GM19463 (cell line): ENCODE results near the gene POLR3A.
"Not testable (repeated sequence)": the region's sequence is repeated elsewhere in the genome, so short reads cannot be mapped to it uniquely, and the experiment has no call there.

Experiments used
- ATAC-seq: cut with Tn5 transposase; IDR thresholded peaks from one replicate; pipeline ENCODE4 v1.9.1; 2021; ENCODE audit warnings: mild to moderate bottlenecking, moderate library complexity; ENCODE audit not compliant: unreplicated experiment

The POLR3A gene

GRCh38 chr10:78029269-78030226 is at the start of gene POLR3A:
POLR3A (minus strand) TSS chr10:78029515; CDS start chr10:78029407, 108 bp downstream.
- peak; percentile 37 for ATAC-seq

- no peak for ATAC-seq
Observed at GRCh38 chr10:78078539-78079330, 49.4 kb upstream of the POLR3A start.

DNA sequence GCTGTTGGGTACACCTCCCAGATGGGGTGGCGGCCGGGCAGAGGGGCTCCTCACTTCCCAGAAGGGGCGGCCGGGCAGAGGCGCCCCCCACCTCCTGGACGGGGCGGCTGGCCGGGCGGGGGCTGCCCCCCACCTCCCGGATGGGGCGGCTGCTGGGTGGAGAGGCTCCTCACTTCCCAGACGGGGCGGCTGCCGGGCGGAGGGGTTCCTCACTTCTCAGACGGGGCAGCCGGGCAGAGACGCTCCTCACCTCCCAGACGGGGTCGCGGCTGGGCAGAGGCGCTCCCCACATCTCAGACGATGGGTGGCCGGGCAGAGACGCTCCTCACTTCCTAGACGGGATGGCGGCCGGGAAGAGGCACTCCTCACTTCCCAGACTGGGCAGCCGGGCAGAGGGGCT is 46.5 kb upstream of the POLR3A start:
- not testable (repeated sequence) for ATAC-seq

GRCh38 chr10:78072504-78072903 is 43.2 kb upstream of the POLR3A start:
- ATAC-seq = no peak

DNA sequence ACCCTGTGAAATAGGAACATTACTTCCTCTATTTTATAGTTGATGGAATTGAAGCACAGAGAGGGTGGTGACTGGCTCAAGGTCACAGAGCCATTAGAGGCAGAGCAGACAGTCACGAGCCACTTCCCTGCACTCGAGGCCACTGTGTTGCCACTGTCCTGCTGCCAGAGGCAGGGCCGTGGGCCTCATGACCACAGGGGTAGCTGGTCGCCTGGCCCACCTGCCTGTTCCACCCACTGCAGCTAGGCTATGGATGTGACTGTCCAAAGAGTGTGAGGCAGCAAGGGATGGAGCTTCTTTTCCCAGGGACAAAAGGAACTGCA is 42.5 kb upstream of the POLR3A start:
- no peak for ATAC-seq

GRCh38 chr10:78071140-78071856 is 42.0 kb upstream of the POLR3A start:
- ATAC-seq = no peak

- ATAC-seq = no peak
Observed at GRCh38 chr10:78070726-78071125, 41.4 kb upstream of the POLR3A start.

DNA sequence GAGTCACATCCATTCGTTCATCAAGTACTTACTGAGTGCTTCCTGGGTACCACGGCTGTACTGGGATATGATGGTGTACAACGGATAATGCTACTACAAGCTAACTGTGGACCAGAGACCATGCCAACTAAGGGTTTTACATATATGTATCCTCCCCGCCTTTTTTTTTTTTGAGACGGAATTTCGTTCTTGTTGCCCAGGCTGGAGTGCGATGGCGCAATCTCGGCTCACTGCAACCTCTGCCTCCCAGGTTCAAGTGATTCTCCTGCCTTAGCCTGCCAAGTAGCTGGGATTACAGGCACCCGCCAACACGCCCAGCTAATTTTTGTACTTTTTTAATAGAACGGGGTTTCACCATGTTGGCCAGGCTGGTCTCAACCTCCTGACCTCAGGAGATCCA is 40.7 kb upstream of the POLR3A start:
- ATAC-seq = not testable (repeated sequence)

GRCh38 chr10:78069151-78069550 is 39.8 kb upstream of the POLR3A start:
- ATAC-seq = no peak

- no peak for ATAC-seq
Observed at GRCh38 chr10:78066728-78067430, 37.6 kb upstream of the POLR3A start.

DNA sequence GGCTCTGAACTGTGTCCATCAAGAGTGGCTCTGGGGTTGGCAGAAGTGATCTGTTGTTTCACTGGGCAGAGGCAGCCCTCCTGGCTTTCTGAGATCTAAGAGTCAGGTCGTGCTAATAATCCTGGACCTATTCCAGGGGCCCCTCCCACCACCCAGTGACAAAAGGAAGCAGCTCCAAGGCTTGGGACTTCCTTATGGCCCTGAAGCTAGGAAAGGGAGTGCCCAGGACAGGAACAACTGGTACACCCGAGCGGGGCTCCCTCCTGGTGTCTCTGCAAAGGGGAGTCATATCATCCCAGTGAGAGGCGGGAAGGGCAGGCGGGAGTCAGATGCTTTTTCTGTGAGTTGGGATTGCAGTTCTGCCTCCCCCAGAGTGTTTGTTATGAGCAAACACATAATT is 36.7 kb upstream of the POLR3A start:
- ATAC-seq = no peak

DNA sequence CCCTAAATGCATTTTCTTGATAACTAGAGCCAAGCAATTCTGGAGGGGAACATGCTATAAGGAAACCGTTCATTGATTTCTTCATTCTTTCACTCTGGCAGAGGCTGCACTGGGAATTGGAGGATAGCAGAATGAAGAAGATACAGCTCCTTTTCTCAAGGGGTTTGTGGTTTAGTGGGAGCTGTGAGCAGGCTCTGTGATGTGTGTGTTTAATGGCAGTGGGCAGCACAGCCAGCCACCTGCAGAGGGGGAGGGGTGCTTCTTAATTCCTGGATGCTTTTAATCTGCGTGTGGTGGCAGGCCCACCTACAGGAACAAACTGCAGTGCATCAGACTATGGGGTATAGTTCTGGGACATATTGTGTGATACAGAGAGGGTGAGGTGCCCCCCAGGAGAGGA is 36.3 kb upstream of the POLR3A start:
- ATAC-seq = no peak

DNA sequence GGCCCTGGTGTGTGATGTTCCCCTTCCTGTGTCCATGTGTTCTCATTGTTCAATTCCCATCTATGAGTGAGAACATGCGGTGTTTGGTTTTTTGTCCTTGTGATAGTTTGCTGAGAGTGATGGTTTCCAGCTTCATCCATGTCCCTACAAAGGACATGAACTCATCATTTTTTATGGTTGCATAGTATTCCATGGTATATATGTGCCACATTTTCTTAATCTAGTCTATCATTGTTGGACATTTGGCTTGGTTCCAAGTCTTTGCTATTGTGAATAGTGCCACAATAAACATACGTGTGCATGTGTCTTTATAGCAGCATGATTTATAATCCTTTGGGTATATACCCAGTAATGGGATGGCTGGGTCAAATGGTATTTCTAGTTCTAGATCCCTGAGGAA is 35.6 kb upstream of the POLR3A start:
- ATAC-seq = not testable (repeated sequence)

DNA sequence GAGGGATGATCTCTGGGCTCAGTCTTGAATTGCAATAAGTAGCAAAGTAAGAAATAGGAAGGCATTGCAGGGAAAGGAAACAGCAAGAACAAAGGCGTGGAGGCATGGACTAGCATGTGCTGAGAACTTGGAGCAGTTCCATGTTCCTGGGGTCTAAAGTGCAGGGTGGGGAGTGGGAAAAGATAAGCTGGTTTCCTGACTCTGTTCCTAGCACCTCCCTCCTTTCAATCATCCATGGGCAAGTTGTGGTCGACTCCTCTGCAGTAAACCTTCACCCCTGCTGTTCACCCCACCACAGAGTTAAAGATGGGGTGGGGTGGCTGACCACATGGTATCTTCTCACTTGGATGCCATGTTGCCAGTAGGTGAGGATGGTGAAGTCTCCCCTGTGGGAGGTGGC is 33.9 kb upstream of the POLR3A start:
- ATAC-seq = no peak

DNA sequence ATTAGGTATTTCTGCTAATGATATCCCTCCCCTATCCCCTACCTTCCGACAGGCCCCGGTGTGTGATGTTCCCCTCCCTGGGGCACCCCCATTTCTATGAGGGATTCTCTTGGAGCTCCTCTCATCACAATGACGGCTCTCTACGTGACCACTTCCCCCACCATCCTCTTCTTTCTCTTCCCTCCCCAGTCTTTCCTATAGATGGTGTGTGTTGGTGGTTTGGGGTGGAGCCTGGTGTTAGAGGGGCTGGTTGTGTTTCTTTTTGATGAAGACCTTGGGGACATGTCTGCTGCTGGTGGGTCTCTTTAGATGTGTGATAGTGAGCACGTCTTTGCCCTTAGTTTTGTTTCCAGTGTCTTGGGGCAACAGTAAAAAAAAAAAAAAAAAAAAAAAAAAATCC is 33.0 kb upstream of the POLR3A start:
- ATAC-seq = no peak

- ATAC-seq = no peak
Observed at GRCh38 chr10:78059906-78060702, 30.8 kb upstream of the POLR3A start.

DNA sequence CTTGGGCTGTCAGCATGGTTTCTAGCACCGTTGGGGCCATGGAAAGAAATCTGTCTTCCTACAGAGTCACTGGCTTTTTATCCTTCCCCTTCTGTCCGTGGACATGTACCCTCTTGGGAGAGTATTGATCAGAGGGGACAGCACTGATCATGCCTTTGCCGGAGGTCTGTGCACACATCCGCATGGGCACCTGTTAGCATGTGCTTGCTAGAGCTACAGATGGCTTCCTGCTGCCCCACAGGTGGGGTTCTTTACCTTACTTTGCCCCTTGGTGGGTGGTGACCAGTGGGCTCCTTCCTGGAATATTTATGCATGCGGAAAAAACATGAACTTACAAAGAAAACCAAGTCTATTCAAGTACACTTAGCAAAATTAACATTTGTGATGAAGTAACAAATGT is 29.2 kb upstream of the POLR3A start:
- ATAC-seq = no peak

DNA sequence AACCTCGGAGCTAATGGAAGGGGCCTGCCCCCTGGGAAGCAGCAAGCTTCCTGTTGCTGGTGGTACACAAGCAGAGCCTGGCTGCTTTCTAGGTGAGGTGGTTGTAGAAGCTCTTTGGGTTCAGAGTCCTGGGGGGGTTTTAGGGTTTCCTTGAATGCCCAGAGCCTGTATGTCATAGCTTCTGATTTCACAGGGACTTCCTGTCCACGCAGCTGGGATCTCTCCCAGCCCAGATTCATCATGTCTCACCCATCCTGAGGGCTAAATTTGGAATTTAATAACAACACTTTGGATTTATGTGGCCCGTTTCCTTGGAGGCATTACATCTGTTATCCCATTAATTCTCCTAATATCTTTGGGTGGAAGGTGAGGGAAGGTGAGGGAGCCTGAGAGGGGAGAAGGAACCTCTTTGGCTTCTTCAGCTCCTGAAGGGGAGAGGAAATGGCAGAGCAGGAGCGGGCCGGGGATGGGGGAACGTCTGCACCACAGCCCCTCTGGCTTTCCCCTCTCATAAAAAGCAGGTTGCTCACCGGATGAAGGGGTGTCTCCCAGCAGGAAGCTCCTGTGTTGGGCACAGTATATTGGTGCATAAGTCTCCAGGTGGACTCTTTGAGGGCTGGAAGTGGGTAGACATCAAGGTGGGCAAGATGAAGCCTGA is 24.0 kb upstream of the POLR3A start:
- ATAC-seq = no peak

- ATAC-seq = no peak
Observed at GRCh38 chr10:78049851-78050250, 20.5 kb upstream of the POLR3A start.
